HCT116 (cell line): ENCODE results near the gene ALX4.

ENCODE experiments used
- CEBPB ChIP-seq: IDR thresholded peaks from 2 replicates; pipeline ENCODE4 v1.6.1; 2012; ENCODE audit warnings: low read depth
- CTCF ChIP-seq, 3 experiments: fragments of 200-600 bp in 1 of 3; sonication (generic) in 1 of 3; IDR thresholded peaks in 2 of 3; conservative IDR thresholded peaks in 1 of 3; 2 replicates each; pipeline ENCODE4 v1.5.1; 2012 to 2017; ENCODE audit warnings: low read depth in 2 of 3, low read length in 2 of 3, antibody characterized with exemption in 1 of 3, borderline replicate concordance in 1 of 3, control low read depth in 1 of 3, mild to moderate bottlenecking in 1 of 3, mixed read lengths in 1 of 3, mixed run types in 1 of 3, moderate library complexity in 1 of 3; ENCODE audit not compliant: insufficient read depth in 1 of 3
- EZH2 ChIP-seq: fragments of 200-600 bp; sonication (generic); IDR thresholded peaks from 2 replicates; pipeline ENCODE4 v1.6.1; 2017; ENCODE audit warnings: antibody characterized with exemption, mixed run types
- EZH2phosphoT487 ChIP-seq: fragments of 200-600 bp; IDR thresholded peaks from 2 replicates; pipeline ENCODE4 v1.6.1; 2018; ENCODE audit warnings: antibody characterized with exemption, borderline replicate concordance
- JUND ChIP-seq: IDR thresholded peaks from 2 replicates; pipeline ENCODE4 v1.6.1; 2012
- POLR2A ChIP-seq: IDR thresholded peaks from 2 replicates; pipeline ENCODE4 v1.7.0; 2011; ENCODE audit warnings: borderline replicate concordance; ENCODE audit not compliant: insufficient read depth, insufficient read length; ENCODE audit errors: extremely low read depth
- POLR2AphosphoS5 ChIP-seq: IDR thresholded peaks from 2 replicates; pipeline ENCODE4 v1.6.1; 2011; ENCODE audit warnings: mild to moderate bottlenecking, low read depth, low read length, moderate library complexity
- RAD21 ChIP-seq: IDR thresholded peaks from 2 replicates; pipeline ENCODE4 v1.6.1; 2012; ENCODE audit warnings: low read depth, mild to moderate bottlenecking
- REST ChIP-seq: IDR thresholded peaks from 2 replicates; pipeline ENCODE4 v1.6.1; 2012; ENCODE audit warnings: low read depth
- YY1 ChIP-seq: IDR thresholded peaks from 2 replicates; pipeline ENCODE4 v1.6.1; 2011; ENCODE audit warnings: low read length, low read depth, moderate library complexity, mild to moderate bottlenecking; ENCODE audit not compliant: insufficient replicate concordance; ENCODE audit errors: extremely low read depth
- ZFX ChIP-seq: fragments of 450-650 bp; IDR thresholded peaks from 2 replicates; pipeline ENCODE4 v1.6.1; 2017

GRCh38 chr11:44260081-44260480 is 49.9 kb downstream of the ALX4 start:
- TF ChIP-seq REST (no peak), EZH2 (no peak), CTCF (IDR thresholded peaks at IDR 0.05 in 2 of 3, conservative IDR thresholded peaks at IDR 0.05 in 1 of 3; ENCODE audit: borderline replicate concordance in 1 of 3, insufficient read depth in 1 of 3, low read depth in 2 of 3, low read length in 2 of 3) (no peak), JUND (no peak), YY1 (no peak), POLR2A (no peak), POLR2AphosphoS5 (no peak), RAD21 (no peak), ZFX (no peak), EZH2phosphoT487 (no peak), CEBPB (no peak)
